Endometrium (tissue), 2 donors: ENCODE measurements around the gene OR52A5.
"Not testable (repeated sequence)": the region's sequence is repeated elsewhere in the genome, so short reads cannot be mapped to it uniquely, and the experiment has no call there.

ENCODE experiments used
- FAIRE-seq: peaks from 2 replicates; lab custom pipeline; 2012; peaks lifted over from hg19 to GRCh38; lab: Jason Lieb, UNC
- donor health status: control.
- donor health status: control.

OR52A5 gene

DNA sequence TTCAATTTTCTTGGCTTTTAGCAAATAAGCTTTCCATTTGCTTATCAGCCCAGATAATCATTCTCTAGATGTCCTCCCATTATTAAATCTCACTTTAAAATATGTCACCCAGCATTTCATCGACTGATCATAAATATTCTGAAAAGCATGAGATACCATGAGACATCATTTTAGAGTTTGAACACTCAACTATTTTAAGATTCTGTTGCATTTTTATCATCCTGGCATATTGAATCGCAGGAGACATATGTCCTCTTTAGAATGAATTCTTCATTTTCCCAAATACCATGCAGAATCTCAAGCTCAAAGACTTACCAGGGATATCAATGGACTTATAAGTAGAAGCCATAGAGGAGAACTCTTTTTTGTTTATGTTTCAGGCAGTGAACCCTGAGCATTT lies at the start of gene OR52A5:
Gene OR52A5, minus strand, starts transcription at position 361 of the 400 bp plus-strand sequence. CDS start 5,714 bp downstream, outside the sequence.
- FAIRE-seq = no peak

GRCh38 chr11:5178046-5178837 lies 40.1 kb upstream of the OR52A5 start:
- FAIRE-seq = no peak

DNA sequence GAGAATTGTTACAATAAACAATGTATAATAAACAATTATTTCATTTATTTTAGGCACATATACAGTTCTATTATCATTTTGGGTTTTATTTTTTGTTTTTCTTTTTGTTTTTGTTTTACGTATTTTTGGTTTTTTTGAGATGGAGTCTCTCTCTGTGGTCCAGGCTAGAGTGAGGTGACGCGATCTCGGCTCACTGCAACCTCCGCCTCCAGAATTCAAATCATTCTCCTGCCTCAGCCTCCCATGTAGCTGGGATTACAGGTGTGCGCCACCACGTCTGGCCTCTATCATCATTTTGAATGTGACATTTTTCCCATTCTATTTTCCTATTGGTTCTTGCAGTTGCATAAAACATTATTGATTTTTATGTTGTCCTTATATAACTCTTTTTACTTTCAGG lies 36.8 kb upstream of the OR52A5 start:
- FAIRE-seq = no peak

- FAIRE-seq = no peak
These were observed 33.7 kb upstream of the OR52A5 start for GRCh38 chr11:5171856-5172255.

DNA sequence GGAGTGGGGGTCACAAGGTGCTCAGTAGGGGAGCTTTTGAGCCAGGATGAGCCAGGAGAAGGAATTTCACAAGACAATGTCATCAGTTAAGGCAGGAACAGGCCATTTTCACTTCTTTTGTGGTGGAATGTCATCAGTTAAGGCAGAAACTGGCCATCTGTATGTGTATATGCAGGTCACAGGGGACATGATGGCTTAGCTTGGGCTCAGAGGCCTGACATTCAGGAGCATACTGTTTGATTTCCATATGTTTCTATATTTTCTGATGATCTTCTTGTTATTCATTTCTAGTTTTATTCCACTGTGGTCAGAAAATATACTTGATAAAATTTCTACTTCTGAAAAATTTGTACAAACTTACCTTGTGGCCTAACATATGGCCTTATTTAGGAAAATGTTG lies 27.7 kb upstream of the OR52A5 start:
- FAIRE-seq = not testable (repeated sequence)

GRCh38 chr11:5164807-5165206 lies 26.7 kb upstream of the OR52A5 start:
- FAIRE-seq = not testable (repeated sequence)

- FAIRE-seq = not testable (repeated sequence)
These were observed 22.9 kb upstream of the OR52A5 start for GRCh38 chr11:5161045-5161444.

DNA sequence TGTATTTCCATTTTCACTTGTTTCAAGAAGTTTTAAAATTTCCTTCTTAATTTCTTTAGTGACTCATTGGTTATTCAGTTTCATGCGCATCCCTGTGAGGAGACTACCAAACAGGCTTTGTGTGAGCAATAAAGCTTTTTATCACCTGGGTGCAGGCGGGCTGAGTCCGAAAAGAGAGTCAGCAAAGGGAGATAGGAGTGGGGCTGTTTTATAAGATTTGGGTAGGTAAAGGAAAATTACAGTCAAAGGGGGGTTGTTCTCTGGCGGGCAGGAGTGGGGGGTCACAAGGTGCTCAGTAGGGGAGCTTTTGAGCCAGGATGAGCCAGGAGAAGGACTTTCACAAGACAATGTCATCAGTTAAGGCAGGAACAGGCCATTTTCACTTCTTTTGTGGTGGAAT lies 22.1 kb upstream of the OR52A5 start:
- not testable (repeated sequence) for FAIRE-seq

GRCh38 chr11:5159806-5160205 lies 21.6 kb upstream of the OR52A5 start:
- no peak for FAIRE-seq

DNA sequence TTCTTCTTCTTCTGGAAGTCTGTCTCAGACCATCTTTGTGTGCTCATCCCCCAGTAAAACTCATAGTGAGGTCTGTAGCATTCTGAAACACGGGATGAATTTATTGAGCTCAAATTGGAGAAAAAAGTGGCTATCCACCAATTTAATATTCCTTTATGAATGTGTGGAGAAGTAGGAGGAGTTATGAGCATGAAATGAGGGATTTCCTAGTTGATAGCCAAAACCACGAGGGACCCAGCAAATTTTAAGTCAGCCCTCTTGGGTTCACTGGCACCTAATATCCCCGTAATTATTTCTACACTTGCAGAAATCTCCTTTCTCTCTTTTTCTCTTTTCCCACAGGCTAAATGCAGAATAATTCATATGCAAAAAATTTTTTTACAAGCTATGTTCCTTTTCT lies 16.5 kb upstream of the OR52A5 start, which contains the start of gene OR52A1:
Gene OR52A1, minus strand, starts transcription at position 101 of the 400 bp plus-strand sequence. CDS start 2,388 bp downstream, outside the sequence.
- no peak for FAIRE-seq

GRCh38 chr11:5153574-5154431 lies 15.6 kb upstream of the OR52A5 start:
- no peak for FAIRE-seq

GRCh38 chr11:5151713-5152153 lies 13.6 kb upstream of the OR52A5 start:
- FAIRE-seq = no peak

GRCh38 chr11:5144206-5144605 lies 6.0 kb upstream of the OR52A5 start:
- not testable (repeated sequence) for FAIRE-seq

GRCh38 chr11:5137014-5137413 lies 1.1 kb downstream of the OR52A5 start:
- FAIRE-seq = no peak

DNA sequence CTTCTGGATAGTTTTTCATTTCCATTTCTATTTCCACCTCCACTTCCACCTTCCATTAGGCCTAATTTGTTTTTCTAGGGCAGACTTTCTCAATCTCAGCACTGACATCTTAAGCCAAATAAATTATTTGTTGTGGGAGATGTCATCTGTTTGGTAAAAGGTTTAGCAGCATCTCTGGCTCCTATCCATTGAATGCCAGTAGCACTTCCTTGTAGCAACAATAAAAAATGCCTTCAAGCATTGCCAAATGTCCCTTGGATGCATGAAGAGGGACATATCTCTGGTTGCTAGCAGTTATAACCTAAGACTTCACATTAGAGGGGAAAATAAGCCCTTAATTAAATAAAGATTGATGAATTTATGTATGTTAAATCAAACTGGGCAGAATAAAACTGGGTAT lies 1.9 kb downstream of the OR52A5 start:
- no peak for FAIRE-seq

DNA sequence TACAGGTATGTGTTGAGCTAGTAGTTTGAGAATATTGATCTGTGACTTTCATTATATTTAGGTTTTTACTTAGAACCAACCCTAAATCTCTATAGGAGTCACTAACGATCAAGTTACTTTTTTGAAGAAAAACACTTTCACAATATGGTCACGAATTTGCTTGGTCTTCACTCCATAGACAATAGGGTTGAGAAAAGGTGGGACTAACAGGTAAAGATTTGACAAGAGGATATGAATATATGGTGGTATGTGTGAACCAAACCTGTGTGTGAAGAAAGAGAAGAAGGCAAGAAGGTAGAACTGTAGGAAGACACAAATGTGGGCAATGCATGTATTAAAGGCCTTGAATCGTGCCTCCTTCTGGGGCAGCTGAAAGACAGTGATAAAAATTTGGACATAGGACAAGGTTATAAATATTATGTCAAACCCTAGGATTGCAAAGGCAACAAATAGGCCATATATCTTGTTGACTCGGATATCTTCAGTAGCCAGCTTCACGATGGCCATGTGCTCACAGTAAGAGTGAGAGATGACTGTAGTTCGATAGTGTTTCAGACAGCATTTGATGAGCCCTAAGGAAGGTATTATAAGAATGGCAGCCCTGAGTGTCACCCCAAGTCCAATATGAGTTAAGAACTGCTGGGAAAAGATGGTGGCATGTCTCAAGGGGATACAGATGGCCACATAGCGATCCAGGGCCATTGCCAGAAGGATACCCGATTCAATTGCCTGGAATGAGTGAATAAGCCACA lies 6.4 kb downstream of the OR52A5 start:
- FAIRE-seq = no peak

DNA sequence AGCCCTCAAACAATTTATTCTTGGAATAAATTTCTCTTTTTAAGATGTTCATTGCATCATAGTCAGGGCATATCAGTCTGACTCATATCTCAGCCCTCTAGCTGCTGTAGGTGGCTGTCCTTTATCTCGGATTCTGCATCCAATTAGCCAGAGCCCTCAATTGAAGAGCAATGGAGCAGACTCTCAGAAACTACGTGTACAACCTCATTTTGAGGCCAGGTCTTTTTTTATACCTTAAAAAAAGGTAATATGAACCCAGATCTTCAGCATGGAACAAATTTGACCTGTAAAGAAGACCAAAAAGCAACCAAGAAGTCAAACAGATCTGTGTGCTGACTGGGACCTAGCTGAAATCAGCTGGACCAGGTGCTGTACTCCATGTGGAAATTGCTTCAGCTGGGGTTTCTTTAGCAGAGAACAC lies 8.7 kb downstream of the OR52A5 start:
- FAIRE-seq = no peak

GRCh38 chr11:5124891-5125620 lies 13.1 kb downstream of the OR52A5 start:
- FAIRE-seq = no peak

DNA sequence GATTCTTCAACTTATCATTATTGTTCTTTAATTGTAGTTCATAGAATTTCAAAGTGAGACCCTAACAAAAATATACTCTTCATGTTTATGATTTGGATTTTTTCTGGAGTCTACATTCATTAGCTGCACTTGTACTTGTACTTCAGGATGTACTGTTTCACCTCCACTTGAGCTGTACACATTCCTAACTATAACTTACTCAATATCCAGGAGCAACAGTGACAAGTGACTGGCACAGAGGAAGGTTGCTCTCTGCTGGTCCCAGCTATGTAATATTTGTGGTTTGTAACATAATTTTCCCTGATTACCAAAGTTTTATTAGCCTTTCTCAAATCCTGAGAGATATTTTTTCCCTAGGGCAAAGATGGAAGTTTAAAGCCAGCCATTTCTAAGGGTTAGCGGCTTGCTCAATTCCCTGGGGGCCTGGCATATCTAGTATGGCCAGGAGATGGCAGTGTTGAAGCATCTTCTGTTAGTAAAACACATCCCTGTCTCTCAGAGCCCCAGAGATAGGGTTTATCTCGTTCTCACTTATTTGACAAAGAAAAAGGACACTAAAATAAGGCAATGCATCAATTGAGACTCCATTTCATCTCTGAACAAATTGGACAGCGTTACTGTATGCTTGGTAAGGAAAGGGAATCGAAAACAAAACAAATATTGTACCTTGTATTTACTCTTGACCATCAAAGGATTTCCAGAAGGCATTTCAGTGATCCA lies 14.2 kb downstream of the OR52A5 start:
- no peak for FAIRE-seq

GRCh38 chr11:5118893-5119292 lies 19.3 kb downstream of the OR52A5 start:
- FAIRE-seq = no peak

DNA sequence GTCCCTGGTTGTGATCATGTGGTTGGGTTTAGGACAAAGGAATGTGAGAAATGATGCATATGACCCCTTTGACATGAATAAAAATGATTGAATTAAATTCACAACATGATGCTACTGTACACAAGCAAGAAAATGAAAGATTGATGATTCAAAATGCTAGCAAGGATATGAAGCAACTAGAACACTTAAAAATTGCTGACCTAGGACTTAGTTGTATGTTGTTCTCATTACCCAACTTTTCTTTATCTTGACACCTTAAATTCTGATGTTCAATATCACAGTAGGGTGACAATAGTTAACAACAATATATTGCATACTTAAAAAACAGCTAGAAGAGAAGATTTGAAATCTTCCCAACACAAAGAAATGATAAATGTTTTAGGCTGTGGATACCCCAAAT lies 20.6 kb downstream of the OR52A5 start:
- no peak for FAIRE-seq
